Measurements from ENCODE around the gene TBC1D22A.
"Not testable (repeated sequence)": the region's sequence is repeated elsewhere in the genome, so short reads cannot be mapped to it uniquely, and the experiment has no call there.

The TBC1D22A gene

DNA sequence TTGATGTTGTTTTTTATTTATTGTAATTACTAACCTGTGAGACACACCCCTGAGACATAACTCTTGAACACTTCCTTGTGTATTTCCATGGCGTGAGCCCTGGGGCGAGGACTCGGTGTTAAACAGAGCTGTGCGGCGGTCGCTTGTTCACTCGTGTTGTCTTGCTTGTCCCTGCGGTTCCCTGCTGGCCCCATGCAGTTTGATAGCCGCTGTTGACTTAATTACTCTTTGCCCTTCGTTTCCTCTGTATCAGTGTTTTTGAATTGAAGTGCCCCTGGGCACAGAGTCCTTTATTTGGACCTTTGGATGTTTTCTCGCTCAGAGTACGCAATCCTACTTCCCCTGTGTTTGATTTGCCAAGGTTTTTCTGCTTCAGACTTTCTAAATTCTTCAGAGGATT, 52.7 kb downstream of the TBC1D22A start:
- no peak for DNase-seq

DNA sequence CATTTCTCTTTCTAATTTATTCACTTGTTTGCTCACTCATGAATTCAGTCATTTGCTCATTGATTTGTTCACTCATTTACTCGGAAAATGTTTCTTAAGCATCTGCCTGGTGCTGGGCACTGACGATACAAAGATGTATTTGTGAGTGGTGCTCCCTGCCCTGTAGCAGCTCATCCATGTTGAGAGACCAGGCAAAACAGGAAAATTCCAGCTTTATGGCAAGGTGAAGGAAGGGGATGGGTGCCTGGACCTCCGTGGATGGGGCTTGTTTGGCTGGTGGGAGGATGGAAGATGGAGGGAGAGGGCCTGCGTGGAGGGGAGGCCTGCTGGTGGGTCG, 53.1 kb downstream of the TBC1D22A start:
- DNase-seq, result no peak

DNA sequence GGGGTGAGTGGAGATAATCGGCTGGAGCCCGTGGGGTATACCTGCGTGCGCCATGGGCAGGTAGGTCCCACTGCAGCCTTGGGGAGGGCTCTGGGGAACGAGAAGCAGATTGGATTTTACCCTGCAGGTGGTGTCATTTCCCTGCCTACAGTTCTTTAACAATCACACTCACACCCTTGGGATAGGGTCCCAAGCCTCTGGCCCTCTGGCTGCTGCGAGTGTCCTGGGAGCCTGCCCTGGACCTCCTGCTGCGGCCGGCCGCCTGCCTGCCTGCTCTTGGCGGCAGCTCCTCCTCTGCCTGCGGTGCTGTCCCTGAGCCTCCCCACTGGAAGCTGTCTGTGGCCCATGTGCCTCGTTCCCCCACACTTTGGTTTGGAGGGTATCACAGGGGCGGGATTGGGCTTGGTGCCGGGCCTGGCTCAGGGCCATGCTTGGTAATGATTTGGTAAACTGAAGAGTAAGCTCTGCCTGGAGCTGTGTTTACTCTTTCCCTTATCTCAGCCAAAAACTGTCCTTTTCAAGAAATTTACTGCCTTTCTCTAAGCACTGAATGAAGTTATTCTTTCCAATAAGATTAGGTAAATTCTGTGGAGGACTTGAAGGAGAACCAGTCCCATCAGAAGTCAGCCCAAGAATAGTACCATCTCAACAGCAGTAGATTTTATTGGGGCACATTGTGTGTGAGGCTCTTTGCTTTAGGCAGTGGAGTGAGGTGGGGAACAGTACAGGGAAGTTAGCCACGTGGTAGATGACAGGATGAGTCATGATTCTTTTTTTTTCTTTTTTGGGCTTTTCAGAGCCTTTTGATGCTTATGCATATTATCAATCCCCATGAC, 53.7 kb downstream of the TBC1D22A start:
- DNase-seq, result no peak

DNA sequence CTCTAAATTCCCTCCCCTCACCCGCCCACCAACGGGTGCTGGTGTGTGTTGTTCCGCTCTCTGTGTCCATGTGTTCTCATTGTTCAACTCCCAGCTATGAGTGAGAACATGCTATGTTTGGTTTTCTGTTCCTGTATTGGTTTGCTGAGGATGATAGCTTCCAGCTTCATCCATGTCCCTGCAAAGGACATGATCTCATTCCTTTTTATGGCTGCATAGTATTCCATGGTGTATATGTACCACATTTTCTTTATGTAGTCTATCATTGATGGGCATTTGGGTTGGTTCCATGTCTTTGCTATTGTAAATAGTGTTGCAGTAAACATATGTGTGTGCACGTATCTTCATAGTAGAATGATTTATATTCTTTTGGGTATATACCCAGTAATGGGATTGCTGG, 54.9 kb downstream of the TBC1D22A start:
- DNase-seq, result not testable (repeated sequence)

DNA sequence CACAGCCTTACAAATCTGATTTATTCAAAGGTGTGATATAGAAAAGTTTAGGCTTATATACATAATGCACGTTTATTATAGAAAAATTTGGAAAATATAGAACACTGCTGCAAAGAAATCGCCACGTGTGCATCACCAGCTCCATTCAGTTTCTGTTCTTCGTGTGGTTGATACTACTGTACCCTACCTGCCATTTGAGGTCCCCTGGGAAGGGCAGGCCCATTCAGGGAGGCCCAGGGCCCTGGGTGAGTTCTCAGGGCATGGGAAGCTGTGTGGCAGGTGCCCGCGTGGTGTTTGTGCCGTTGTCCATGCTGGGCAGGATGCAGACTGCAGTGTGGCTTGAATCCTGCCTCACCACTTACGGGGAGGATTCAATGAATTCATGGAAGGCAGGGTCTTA, 60.8 kb downstream of the TBC1D22A start:
- DNase-seq, result no peak

DNA sequence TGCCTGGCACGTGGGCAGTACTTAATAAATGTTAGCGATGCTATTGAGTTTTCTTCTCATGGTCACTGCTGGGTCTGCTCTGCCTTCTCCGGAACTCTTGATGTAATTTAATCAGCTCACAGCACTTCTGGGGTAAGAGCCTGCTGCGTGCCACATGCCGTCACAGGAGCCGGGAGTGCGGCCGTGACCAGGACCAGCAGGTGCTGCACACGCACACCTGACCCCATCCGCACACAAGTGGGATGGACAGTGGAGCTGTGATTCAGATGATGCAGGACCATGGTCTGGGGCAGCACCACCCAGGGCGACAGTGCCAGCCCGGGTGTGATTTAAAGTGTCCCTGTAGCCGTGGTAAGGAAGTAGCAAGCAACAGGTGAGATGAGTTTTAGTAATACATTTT, 61.2 kb downstream of the TBC1D22A start:
- DNase-seq, result no peak

DNA sequence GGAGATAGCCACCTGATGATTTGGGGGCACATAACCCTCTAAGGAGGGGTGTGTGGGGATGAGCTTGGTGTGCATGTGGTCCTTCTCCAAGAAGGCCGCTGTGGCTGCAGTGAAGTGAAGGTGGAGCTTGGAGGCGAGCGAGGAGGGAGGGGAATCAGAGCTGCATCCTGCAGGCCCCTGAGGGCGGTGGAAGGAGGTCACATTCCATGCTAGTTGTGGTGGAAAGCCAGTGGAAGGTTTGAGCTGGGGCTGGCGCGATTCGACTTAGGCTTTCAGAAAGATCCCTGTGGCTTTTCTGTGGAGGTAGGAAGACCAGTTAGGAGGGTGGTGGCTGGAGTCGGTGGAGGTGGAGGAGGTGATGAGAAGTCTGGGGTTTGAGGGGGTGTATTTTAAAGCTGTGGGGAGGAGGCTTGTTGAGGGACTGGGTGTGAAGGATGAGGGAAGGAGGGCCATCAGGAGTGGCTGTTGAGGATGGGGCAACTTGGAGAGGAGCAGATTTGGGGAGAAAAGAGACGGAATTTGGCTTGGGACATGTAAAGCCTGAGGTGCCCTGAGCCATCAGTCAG, 62.0 kb downstream of the TBC1D22A start:
- DNase-seq, result no peak

DNA sequence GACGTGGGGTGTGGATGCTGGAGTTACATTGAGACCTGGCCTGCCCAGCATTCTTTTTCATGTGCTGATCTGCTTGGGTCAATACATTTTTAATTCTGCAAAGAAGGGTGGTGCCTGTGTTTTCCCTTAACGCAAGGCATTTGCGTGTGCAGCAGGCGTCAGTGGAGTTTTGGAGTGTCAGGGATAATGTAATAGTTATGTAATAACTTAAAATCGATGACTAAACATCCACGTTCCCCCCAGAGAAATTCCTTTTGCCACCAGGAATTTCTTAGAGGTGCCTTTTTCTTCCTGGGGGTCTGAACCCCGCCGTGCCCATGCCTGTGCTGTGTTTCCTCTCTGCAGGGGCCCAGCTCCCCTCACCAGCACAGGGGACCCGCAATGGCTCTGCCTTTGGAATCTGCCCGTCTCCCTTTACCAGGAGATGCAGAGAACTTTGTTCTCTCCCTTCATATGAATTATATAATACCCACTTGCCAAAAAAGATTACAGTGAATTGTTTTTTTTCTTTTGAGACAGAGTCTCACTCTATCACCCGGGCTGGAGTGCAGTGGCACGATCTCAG, 62.6 kb downstream of the TBC1D22A start:
- DNase-seq, result no peak

DNA sequence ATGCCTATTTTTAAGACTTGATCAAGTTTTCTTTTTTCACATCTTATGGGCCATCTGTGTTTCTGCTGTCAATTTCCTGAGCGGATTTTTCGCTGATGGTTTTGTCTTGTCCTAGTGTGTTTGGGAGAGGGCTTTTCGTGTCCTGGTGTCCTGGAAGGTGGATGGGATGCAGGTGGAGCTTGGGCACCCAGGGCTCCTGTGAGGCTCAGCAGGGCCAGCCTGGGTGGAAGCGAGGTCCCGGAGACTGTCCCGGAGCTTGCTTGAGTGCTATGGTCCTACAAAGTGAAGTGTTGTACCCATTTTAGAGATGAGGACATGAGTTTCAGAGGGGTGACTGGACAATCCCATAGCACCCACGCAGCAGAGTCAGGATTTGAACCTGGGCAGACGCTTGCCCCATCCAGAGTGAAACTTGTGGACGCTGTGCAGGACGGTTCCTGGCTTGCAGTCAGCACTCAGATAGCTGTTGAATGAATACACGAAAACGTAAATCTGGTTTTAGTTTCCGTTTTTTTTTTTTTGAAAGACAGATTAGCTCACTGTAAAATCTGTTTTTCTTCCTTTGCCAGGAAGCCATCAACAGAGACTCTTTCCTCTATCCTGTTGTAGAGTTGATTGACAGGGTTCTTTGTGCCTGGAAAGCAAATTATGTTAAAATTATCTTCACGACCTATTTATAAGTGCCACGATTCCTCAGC, 64.1 kb downstream of the TBC1D22A start:
- no peak for DNase-seq

DNA sequence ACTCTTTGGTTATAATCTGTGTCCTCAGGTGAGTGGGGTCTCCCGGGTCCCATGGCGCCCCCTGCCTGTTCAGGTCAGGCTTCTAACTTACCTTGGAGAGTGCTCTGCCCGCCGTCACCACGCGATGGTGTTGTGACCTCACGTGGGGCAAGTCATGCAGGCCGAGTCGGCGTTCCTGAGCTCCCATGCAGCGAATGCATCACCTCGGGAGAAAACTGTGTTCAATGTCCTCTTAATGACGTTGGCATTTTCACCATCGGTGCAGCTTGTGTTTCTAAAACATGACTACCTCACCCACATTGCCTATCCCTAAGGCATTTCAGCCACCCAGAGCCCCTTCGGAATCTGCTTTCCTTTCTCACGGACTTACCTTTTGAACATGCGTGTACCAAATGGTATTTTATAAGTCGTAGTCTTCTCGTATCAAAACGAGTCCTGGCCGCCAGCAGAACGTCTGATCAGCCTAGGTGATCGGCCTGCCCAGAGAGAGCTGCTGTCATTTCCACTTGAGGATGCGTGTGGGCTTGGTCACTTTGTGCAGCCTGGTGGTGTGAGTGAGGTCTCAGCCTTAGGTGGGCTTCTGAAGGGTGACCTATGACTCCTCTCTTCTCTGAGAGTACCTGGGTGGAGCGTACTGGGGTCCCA, 64.8 kb downstream of the TBC1D22A start:
- no peak for DNase-seq

DNA sequence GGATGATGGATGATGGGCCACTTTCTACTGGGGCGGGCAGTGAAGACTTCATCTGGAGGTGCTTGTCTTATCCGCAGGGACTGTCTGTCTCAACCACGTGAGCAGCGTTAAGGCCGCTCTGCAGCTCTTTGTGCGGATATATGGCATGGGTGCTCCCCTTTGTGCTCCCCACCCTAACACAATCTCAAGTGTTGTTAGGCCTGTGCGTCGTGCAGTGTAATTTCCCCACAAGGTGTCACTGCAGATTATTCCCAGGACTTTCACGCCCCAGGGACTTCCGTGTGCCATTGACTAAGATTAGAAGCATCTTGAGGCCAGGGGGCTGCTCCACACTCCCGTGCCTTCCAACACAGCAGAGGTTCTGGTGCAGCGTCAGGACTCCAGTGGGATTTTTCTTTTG, 65.3 kb downstream of the TBC1D22A start:
- peak in 1 of 2 experiments; percentile 19 for DNase-seq

DNA sequence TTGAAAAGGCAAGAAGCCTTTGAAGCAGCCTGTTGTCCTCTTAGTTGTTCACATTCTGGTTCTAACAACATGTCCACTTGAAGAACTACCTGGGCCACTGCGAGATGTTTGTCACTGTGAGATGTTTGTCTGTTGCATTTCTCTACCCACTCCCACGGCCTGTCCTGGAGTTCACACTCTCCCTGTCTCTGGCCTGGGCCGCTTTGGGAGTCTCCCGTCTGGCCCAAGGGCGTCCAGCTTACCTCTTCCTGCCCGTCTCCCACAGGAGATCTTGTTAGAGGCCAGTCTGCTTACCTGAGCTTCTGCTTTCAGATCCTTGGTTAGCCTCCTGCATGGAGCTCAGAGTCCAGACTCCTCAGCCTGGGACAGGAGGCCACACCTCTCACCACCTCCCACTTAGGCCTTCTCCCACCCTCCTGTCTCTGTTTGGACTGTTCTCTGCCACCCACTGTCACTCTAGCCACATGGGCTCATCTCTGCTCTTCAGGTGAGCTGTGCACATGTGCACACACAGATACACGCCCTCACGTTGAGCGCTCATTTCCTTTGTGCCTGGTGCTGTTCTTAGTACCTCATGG, 66.0 kb downstream of the TBC1D22A start:
- no peak for DNase-seq

DNA sequence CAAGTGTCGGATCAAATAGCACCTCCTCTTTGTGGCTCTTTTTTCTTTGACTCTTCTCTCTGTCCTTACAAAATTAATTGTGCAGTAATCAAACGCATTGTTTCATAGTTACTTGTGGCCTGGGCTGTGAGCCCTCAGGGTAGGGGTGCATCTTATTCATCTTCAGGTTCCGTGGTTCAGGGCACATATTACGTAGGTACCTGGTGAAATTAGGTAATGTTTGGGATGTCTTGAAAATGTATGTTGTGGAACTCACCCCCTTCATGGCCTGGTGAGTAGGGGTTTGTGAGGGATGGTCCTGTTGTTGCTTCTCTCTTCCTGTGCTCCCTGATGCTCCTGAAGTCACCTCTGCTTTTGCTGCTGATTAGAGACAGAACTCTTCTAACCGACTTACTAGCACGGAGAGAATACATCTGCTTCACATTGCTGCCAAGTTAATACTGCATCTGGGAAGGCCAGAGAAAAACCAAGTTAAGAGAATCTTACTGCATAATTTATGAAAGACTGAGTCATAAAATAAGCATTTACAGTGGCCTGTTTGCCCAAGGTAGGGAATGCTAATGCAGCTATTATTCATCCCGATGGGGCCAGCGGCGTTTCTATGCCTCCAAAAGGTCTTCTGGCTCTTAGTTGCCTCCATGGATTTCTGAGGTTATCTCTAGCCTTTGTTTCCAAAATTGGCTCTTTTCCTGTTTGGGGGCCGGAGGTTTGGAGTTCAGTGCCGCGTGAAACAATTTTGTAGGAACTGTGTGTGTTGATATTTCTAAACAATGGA, 66.9 kb downstream of the TBC1D22A start:
- no peak for DNase-seq

DNA sequence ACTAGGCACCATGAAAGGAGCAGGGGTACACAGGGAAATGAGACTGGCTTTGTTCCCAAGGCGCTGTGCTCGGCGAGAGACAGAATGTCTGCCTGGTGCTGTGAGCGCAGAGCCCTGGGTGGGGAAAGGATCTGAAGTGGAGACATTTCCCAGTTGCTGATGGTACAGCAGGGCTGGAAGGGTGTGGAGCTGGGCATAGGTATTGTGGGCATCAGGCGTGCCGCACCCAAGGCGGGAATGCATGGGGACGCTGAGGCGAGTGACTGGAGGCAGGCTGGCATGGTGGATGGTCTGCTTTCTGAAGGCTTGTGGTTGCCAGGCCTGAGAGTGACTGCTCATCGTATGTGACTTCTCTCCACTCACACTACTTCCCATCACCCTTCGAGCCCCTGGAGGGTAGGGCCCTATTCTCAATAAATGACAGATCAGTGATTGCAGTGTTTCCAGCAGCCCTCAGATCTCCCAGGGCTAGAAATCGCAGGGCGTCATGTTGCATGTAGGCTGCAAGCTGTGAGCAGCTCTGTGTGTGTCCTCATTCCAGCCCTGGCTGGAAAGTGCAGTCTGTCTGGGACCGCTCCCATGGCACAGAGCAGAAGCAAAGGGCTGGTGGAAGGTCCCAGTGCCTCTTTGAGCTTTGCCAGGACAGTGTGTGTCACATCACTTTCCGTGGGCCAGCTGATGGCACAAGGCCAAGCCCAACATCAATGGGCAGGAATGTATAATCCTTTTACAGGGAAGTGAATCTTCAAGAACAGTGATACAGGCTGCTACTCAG, 67.7 kb downstream of the TBC1D22A start:
- DNase-seq, result peak in 1 of 2 experiments; percentile 60

DNA sequence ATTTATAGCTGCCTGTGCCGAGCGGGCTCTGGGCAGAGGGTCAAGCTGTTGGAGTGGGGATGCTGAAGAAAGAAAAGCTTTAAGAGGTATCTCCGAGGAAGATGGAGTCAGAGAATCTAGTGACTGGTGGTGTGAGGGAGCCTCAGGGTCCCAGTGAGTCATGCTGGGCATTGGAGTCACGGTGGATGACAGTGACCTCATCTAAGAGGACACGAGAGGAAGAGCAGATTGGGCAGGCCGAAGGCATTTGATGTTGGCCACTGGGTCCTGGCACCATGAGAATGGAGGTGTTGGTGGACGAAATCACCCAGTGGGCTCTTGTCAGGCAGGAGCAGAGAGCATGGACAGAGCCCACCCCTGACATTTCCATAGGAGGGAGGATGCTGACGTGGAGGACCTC, 68.4 kb downstream of the TBC1D22A start:
- DNase-seq, result no peak

DNA sequence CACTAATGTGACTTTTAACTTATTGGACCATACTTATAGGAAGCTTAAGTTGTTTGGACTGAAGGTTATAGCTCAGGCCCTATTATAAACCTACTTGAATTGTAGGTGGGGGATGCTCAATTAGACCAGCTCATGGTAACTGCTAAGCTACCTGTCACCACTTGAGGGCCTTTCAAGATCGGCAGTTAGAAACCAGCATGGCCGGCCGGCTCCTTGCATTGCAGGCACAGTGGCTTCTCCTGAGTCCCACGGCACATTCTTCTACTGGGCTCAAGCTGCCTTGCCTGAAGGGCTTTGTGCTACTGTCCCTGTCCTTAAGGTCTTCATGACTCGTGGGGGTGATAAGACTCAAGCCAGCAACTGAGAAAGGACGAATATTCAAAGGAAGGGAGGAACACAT, 70.8 kb downstream of the TBC1D22A start:
- DNase-seq, result peak in 1 of 2 experiments; percentile 56

DNA sequence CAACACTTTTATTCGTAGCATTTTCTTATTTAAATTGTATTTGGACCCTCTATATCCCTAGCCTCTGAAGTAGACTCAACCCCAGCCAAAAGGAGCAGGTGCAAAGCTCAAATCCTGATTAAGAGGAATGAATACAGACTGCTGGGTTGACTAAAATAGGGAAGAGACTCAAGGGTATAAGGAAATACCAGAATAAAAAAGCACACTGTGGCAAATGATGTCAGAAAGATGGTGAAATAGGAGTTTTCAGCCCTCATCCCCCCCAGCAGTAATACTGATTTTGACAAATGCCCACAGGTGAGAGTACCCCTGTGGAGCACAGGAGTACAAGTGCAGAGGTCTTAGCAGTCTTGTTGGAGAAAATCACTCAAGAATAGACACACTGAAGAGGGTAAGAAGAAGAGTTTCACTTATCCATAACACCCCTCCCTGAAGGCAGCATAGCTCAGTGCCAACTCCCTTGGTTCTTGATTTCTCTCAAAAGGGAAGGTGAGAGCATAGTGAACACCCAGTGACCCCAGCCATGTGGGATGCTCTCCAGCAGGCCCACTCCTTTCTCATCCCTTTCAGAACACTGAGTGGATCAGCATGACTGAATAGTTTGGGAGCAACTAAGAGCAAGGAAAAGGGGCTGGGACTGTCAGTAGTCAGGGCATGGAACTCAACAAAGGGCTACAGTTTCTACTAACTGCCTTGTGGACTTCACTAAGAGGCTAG, 71.7 kb downstream of the TBC1D22A start:
- no peak for DNase-seq

DNA sequence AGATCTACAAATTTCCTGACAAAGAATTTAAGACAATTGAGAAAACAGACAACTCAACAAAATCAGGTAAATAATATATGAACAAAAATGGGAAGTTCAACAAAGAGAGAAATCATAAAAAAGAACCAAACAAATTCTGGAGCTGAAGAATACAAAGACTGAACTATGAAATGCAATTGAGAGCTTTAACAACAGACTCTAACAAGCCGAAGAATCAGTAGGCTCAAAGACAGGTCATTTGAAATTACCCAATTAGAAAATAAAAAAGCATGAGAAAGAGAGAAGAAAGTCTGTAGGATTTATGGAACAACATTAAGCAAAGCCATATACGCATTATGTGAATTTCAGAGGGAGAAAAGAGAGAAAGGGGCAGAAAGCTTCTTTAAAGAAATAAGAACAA, 72.8 kb downstream of the TBC1D22A start:
- DNase-seq, result no peak

DNA sequence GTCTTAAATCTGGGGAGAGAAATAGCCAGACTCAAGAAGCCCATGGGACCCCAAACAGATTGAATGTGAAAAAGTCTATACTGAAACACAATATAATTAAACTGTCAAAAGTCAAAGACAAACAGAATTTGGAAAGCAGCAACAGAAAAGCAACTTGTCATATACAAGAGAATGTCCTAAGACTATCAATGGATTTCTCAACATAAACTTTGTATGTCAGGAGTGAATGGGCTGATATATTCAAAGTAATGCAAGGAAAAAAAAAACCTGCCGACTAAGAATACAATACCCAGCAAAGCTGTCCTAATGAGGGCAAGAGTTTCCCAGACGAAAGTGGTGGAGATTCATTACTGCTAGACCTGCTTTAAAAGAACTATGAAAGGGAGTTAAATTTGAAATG, 73.2 kb downstream of the TBC1D22A start:
- DNase-seq, result no peak

DNA sequence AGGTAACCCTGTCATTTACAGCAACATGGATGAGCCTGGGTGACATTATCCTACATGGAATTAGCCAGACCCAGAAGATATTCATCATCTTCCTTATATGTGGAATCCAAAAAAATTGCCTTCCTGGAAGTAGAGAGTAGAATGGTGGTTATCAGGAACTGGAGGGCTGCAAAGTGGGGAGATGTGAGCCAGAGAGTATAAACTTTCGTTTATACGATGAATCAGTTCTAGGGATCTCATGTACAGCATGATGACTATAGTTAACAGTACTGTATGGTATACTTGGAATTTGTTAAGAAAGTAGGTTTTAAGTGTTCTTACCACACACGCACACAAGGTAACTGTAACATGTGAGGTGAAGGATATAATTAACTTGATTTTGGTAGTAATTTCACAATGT, 79.1 kb downstream of the TBC1D22A start:
- DNase-seq, result no peak

DNA sequence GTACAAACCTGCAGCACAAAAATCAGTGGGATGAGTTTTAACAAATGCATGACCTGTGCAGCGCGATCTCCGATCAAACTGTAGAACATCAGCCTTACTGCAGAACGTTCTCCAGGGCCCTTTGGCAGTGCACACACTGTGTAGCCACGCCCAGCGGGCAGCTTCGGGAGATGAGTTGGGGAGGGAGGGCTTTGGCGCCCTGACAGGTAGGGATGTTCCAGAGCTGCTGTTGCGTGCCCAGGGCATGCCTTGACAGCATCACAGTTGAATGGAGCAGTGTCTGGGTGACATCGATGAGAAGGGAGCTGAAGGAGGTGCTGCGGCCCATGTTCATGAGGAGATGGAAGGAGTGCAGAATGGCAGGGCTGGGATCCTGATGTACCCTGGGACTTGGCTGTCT, 80.2 kb downstream of the TBC1D22A start:
- DNase-seq, result no peak
